KMS-11 (cell line): ENCODE data around the gene NR2F2.

Source experiments
- H2AFZ ChIP-seq: fragments of 200-600 bp; sonication (generic); 2 replicates; pipeline ENCODE4 v1.6.1; 2016; ENCODE audit warnings: antibody characterized with exemption, mixed run types, low read depth
- H3K27ac ChIP-seq: fragments of 200-600 bp; sonication (generic); 2 replicates; pipeline ENCODE4 v1.6.1; 2016; ENCODE audit warnings: mild to moderate bottlenecking, mixed run types
- H3K27me3 ChIP-seq: fragments of 200-600 bp; sonication (generic); 2 replicates; pipeline ENCODE4 v1.6.1; 2017; ENCODE audit warnings: mild to moderate bottlenecking, low read depth, mixed run types, moderate library complexity; ENCODE audit not compliant: insufficient read depth
- H3K36me3 ChIP-seq: fragments of 200-600 bp; sonication (generic); 2 replicates; pipeline ENCODE4 v1.6.1; 2017; ENCODE audit warnings: mild to moderate bottlenecking, mixed run types; ENCODE audit not compliant: insufficient read depth
- H3K4me1 ChIP-seq: fragments of 200-600 bp; sonication (generic); 2 replicates; pipeline ENCODE4 v1.6.1; 2016; ENCODE audit warnings: mild to moderate bottlenecking, low read depth, mixed run types; ENCODE audit not compliant: poor library complexity, severe bottlenecking
- H3K4me2 ChIP-seq: fragments of 200-600 bp; sonication (generic); 2 replicates; pipeline ENCODE4 v1.7.0; 2016; ENCODE audit warnings: mild to moderate bottlenecking, mixed run types
- H3K4me3 ChIP-seq: fragments of 200-600 bp; sonication (generic); IDR thresholded peaks from 2 replicates; pipeline ENCODE4 v1.6.1; 2017; ENCODE audit warnings: low read depth, low read length, mixed read lengths; ENCODE audit not compliant: insufficient read depth
- H3K79me2 ChIP-seq: fragments of 200-600 bp; sonication (generic); 2 replicates; pipeline ENCODE4 v1.6.1; 2016; ENCODE audit warnings: low read depth, mixed run types; ENCODE audit not compliant: insufficient read depth
- H3K9ac ChIP-seq: fragments of 200-600 bp; sonication (generic); 2 replicates; pipeline ENCODE4 v1.6.1; 2016; ENCODE audit warnings: mild to moderate bottlenecking, mixed run types
- H4K20me1 ChIP-seq: fragments of 200-600 bp; sonication (generic); 2 replicates; pipeline ENCODE4 v1.6.1; 2016; ENCODE audit warnings: mild to moderate bottlenecking, mixed run types; ENCODE audit not compliant: insufficient read depth
- TF ChIP-seq, protein P1 (sequence below): fragments of 200-600 bp; sonication (generic); conservative IDR thresholded peaks from 2 replicates; pipeline ENCODE4 v1.6.1; 2017; ENCODE audit warnings: low read depth, mild to moderate bottlenecking, antibody characterized with exemption, low read length, moderate library complexity, mixed read lengths

Gene NR2F2

DNA sequence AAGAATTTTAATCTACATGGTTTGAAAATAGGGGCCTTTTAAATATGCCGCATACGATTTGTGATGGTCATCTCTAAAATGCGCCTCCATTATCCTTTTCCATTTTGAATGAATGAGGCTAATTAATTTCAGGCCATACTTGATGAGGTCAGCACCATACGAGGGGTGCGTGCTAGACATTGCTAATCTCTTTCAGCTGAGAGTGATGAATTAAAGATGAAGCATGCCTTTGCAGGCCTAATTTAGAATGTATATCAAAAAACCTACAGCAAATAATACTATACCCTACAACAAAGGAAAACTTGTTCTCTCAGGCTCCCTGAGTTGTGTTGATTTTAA is 18.6 kb upstream of the NR2F2 start:
- H3K27me3 ChIP-seq, result no peaks in the 10 kb centered on the region
- no peak overlapping the region for H3K27ac ChIP-seq
- no peak overlapping the region for H3K9ac ChIP-seq
- H4K20me1 ChIP-seq, result no peaks in the 10 kb centered on the region
- H3K4me2 ChIP-seq, result no peak overlapping the region
- no peak overlapping the region for H3K4me3 ChIP-seq
- no peak overlapping the region for H2AFZ ChIP-seq
- TF ChIP-seq, protein P1, sequence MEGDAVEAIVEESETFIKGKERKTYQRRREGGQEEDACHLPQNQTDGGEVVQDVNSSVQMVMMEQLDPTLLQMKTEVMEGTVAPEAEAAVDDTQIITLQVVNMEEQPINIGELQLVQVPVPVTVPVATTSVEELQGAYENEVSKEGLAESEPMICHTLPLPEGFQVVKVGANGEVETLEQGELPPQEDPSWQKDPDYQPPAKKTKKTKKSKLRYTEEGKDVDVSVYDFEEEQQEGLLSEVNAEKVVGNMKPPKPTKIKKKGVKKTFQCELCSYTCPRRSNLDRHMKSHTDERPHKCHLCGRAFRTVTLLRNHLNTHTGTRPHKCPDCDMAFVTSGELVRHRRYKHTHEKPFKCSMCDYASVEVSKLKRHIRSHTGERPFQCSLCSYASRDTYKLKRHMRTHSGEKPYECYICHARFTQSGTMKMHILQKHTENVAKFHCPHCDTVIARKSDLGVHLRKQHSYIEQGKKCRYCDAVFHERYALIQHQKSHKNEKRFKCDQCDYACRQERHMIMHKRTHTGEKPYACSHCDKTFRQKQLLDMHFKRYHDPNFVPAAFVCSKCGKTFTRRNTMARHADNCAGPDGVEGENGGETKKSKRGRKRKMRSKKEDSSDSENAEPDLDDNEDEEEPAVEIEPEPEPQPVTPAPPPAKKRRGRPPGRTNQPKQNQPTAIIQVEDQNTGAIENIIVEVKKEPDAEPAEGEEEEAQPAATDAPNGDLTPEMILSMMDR, result no peak
- H3K79me2 ChIP-seq, result no peaks in the 10 kb centered on the region
- no peaks in the 10 kb centered on the region for H3K36me3 ChIP-seq
- no peaks in the 10 kb centered on the region for H3K4me1 ChIP-seq

DNA sequence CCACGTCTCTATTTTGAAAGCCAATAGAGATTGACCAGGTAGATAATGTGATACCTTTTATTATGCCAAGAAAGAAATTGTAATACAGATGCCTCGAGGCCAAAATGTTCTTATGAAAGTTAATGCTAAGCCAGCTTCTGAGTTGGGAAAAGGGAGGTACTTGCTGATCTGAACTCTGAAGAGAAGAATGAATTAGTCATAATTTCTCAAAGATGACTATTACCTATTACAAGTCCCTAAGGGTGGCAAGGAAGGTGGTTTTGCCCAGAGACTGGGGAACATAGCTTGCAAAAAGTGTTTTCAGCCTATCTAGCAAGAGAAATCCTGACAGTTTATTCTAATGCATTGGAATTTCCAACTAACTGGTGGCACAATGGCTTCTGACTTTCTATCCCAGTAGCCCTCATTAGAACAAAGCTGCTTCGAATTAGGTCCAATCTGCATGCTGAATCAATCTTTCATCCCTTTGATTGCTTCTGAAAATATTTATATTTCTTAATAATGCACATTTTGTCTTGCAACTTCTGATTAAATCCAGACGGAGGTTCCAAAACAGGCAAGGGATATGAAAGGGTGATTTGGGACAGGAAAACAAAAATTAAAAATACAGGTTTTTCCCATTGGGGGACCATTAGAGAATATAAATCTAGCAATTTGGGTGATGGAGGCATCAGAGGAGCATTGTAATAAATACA is 17.7 kb upstream of the NR2F2 start:
- no peak overlapping the region for H3K27ac ChIP-seq
- no peak overlapping the region for H3K4me2 ChIP-seq
- H3K36me3 ChIP-seq, result no peaks in the 10 kb centered on the region
- no peaks in the 10 kb centered on the region for H3K4me1 ChIP-seq
- H4K20me1 ChIP-seq, result no peaks in the 10 kb centered on the region
- TF ChIP-seq, protein P1, result no peak
- H3K79me2 ChIP-seq, result no peaks in the 10 kb centered on the region
- no peak overlapping the region for H3K9ac ChIP-seq
- no peak overlapping the region for H2AFZ ChIP-seq
- no peak overlapping the region for H3K4me3 ChIP-seq
- no peaks in the 10 kb centered on the region for H3K27me3 ChIP-seq

DNA sequence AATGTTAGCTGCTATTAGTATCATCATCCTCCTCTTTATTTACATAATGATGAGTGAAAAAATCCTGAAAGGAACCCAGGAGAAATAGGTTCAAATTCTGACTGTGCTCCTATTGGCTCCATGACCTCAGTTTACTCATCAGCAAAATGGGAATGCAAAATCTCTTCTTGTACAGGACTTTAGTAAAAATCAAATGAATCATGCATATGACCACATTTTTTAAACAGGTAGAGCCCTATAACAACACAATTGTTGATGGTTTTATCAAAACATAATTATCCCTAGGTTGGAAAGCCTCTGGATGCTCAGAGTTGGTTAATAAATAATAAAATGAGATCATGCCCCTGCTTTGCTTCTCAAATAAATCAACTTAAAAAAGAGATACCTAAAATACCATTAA is 16.0 kb upstream of the NR2F2 start:
- Histone ChIP-seq H2AFZ (no peak overlapping the region), H3K4me1 (no peaks in the 10 kb centered on the region), H4K20me1 (no peaks in the 10 kb centered on the region), H3K36me3 (no peaks in the 10 kb centered on the region), H3K4me3 (no peak overlapping the region), H3K27me3 (no peaks in the 10 kb centered on the region), H3K9ac (no peak overlapping the region), H3K27ac (no peak overlapping the region), H3K4me2 (no peak overlapping the region), H3K79me2 (no peaks in the 10 kb centered on the region)
- TF ChIP-seq, protein P1, result no peak

DNA sequence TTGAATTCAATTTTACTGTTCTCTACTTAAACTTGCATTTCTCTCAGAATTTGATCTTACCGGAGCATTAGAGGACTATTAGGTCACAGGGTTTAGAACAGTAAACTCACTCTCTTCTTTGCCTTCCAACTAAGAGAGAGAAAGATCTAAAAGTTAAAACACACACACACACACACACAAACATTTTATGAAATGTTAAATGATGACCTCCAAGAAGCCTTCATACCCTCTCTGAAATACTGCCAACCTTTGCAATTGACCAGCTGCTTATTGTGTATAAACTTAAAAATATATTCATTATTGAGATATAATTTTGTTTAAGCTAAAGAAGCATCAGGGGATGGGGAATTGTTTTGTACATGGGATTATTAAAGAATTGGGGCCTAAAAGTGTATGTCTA is 15.5 kb upstream of the NR2F2 start:
- Histone ChIP-seq H3K4me2 (no peak overlapping the region), H3K4me1 (no peaks in the 10 kb centered on the region), H3K9ac (no peak overlapping the region), H4K20me1 (no peaks in the 10 kb centered on the region), H3K27ac (no peak overlapping the region), H3K27me3 (no peaks in the 10 kb centered on the region), H3K4me3 (no peak overlapping the region), H2AFZ (no peak overlapping the region), H3K79me2 (no peaks in the 10 kb centered on the region), H3K36me3 (no peaks in the 10 kb centered on the region)
- TF ChIP-seq, protein P1, result no peak
